Hepatocyte (in vitro differentiated cells): ENCODE measurements around the gene TIMMDC1. TPM values are rescaled to one million over a fixed set of nuclear protein-coding genes. Genes with fewer than 3 reads are reported as not detected.

Source experiments
- DNase-seq: peaks from one replicate; pipeline ENCODE4 v3.0.0-alpha.2; 2016; ENCODE audit warnings: low spot score
- H2AFZ ChIP-seq: fragments of 200-600 bp; sonication (generic); 2 replicates; pipeline ENCODE4 v1.6.0; 2016; ENCODE audit warnings: antibody characterized with exemption, mild to moderate bottlenecking
- H3K27ac ChIP-seq: fragments of 200-600 bp; sonication (generic); 2 replicates; pipeline ENCODE4 v1.5.1; 2016; ENCODE audit warnings: mild to moderate bottlenecking
- H3K27me3 ChIP-seq: fragments of 200-600 bp; sonication (generic); 2 replicates; pipeline ENCODE4 v1.6.1; 2016
- H3K36me3 ChIP-seq: fragments of 200-600 bp; sonication (generic); replicated peaks from 2 replicates; pipeline ENCODE4 v1.5.1; 2016; ENCODE audit warnings: low read depth; ENCODE audit not compliant: insufficient read depth
- H3K4me1 ChIP-seq: fragments of 200-600 bp; sonication (generic); 2 replicates; pipeline ENCODE4 v1.5.1; 2016; ENCODE audit warnings: mild to moderate bottlenecking, moderate library complexity; ENCODE audit not compliant: insufficient read depth
- H3K4me2 ChIP-seq: fragments of 200-600 bp; sonication (generic); 2 replicates; pipeline ENCODE4 v1.6.0; 2016
- H3K4me3 ChIP-seq: fragments of 200-600 bp; sonication (generic); 2 replicates; pipeline ENCODE4 v1.5.1; 2016; ENCODE audit warnings: mild to moderate bottlenecking
- H3K79me2 ChIP-seq: fragments of 200-600 bp; sonication (generic); 2 replicates; pipeline ENCODE4 v1.6.0; 2017; ENCODE audit warnings: mild to moderate bottlenecking
- H3K9me2 ChIP-seq: fragments of 200-600 bp; sonication (generic); replicated peaks from 2 replicates; pipeline ENCODE4 v1.6.0; 2017; ENCODE audit warnings: mild to moderate bottlenecking; ENCODE audit not compliant: insufficient read depth
- H3K9me3 ChIP-seq: fragments of 200-600 bp; sonication (generic); 2 replicates; pipeline ENCODE4 v1.5.1; 2016; ENCODE audit warnings: low read depth, mild to moderate bottlenecking
- H4K20me1 ChIP-seq: fragments of 200-600 bp; sonication (generic); 2 replicates; pipeline ENCODE4 v1.6.0; 2016; ENCODE audit warnings: mild to moderate bottlenecking; ENCODE audit not compliant: insufficient read depth, poor library complexity, severe bottlenecking
- CTCF ChIP-seq: fragments of 200-600 bp; sonication (generic); IDR thresholded peaks from 2 replicates; pipeline ENCODE4 v1.5.1; 2016; ENCODE audit warnings: antibody characterized with exemption, mild to moderate bottlenecking; ENCODE audit not compliant: poor library complexity
- EZH2 ChIP-seq: fragments of 200-600 bp; sonication (generic); IDR thresholded peaks from 2 replicates; pipeline ENCODE4 v1.6.1; 2016; ENCODE audit warnings: antibody characterized with exemption, mild to moderate bottlenecking, borderline replicate concordance
- EZH2phosphoT487 ChIP-seq: fragments of 200-600 bp; sonication (generic); IDR thresholded peaks from one replicate; pipeline ENCODE4 v1.6.1; 2018; ENCODE audit warnings: antibody characterized with exemption, mild to moderate bottlenecking, low read depth, moderate library complexity; ENCODE audit not compliant: unreplicated experiment, severe bottlenecking
- WGBS: methylation state at CpG from one replicate; pipeline ENCODE4 v1.1.6; 2016; ENCODE audit warnings: low lambda C conversion rate; ENCODE audit errors: missing lambda C conversion rate; 5-methylcytosine and 5-hydroxymethylcytosine counted together
- polyA plus RNA-seq: library from polyadenylated mRNA; unstranded; fragments of >200 nt; fragmentation: Nextera tagmentation; extraction: Ambion mirVana; gene quantifications from 2 replicates; pipeline ENCODE4 v1.2.1, GENCODE V29; 2016
- total RNA-seq: library from RNA; depleted of rRNA; stranded (reverse); fragments of >200 nt; gene quantifications from 2 replicates; pipeline ENCODE4 v1.2.3, GENCODE V29; 2014

The TIMMDC1 gene
- total and polyA plus RNA-seq, 2 experiments from 2014 or later = 47.8 to 140 TPM

- no peak overlapping the region for H3K27ac ChIP-seq
Measured at GRCh38 chr3:119542168-119542767, 43.9 kb downstream of the TIMMDC1 start.

GRCh38 chr3:119543147-119543546 lies 44.8 kb downstream of the TIMMDC1 start:
- TF ChIP-seq EZH2 = no peak
- TF ChIP-seq CTCF = no peak
- TF ChIP-seq EZH2phosphoT487 = no peak
- no peak overlapping the region for H3K27ac ChIP-seq
- no peaks in the 10 kb centered on the region for H3K4me1 ChIP-seq
- no peak overlapping the region for H3K4me3 ChIP-seq
- no peak overlapping the region for H2AFZ ChIP-seq
- H3K9me3 ChIP-seq = no peaks in the 10 kb centered on the region
- H4K20me1 ChIP-seq = no peaks in the 10 kb centered on the region
- DNase-seq = no peak
- no peaks in the 10 kb centered on the region for H3K36me3 ChIP-seq
- 93% methylated on average over 7 of the region's 7 CpGs for WGBS
- H3K4me2 ChIP-seq = no peak overlapping the region
- no peaks in the 10 kb centered on the region for H3K9me2 ChIP-seq
- no peaks in the 10 kb centered on the region for H3K27me3 ChIP-seq
- no peaks in the 10 kb centered on the region for H3K79me2 ChIP-seq

More at GRCh38 chr3:119542168-119542767, 43.9 kb downstream of the TIMMDC1 start:
- H4K20me1 ChIP-seq = no peaks in the 10 kb centered on the region
- H3K4me2 ChIP-seq = no peak overlapping the region
- no peak for DNase-seq
- H3K4me1 ChIP-seq = no peaks in the 10 kb centered on the region
- H3K9me3 ChIP-seq = no peaks in the 10 kb centered on the region
- no peaks in the 10 kb centered on the region for H3K36me3 ChIP-seq
- no peaks in the 10 kb centered on the region for H3K27me3 ChIP-seq
- no peak for TF ChIP-seq CTCF
- no peak for TF ChIP-seq EZH2
- TF ChIP-seq EZH2phosphoT487 = no peak
- no peak overlapping the region for H2AFZ ChIP-seq
- H3K4me3 ChIP-seq = no peak overlapping the region
- H3K79me2 ChIP-seq = no peaks in the 10 kb centered on the region
- no peaks in the 10 kb centered on the region for H3K9me2 ChIP-seq
- WGBS = 65% methylated on average over 2 of the region's 2 CpGs

GRCh38 chr3:119547227-119547626 lies 48.9 kb downstream of the TIMMDC1 start:
- 88% methylated on average over 1 of the region's 1 CpG for WGBS
- no peak for TF ChIP-seq CTCF
- TF ChIP-seq EZH2phosphoT487 = no peak
- TF ChIP-seq EZH2 = no peak
- no peak for DNase-seq
- Histone ChIP-seq H3K4me2 (no peak overlapping the region), H4K20me1 (no peaks in the 10 kb centered on the region), H3K4me1 (no peaks in the 10 kb centered on the region), H3K79me2 (no peaks in the 10 kb centered on the region), H3K36me3 (no peaks in the 10 kb centered on the region), H2AFZ (no peak overlapping the region), H3K4me3 (no peak overlapping the region), H3K9me2 (no peaks in the 10 kb centered on the region), H3K9me3 (no peaks in the 10 kb centered on the region), H3K27me3 (no peaks in the 10 kb centered on the region), H3K27ac (no peak overlapping the region)
